ENCODE data around the gene ENGASE.

ENGASE gene

GRCh38 chr17:79113699-79114457 is 39.3 kb downstream of the ENGASE start:
- no peak for DNase-seq (ENCODE audit: low read depth in 1 of 2, low spot score in 1 of 2)

- no peak for DNase-seq (ENCODE audit: low read depth in 1 of 2, low spot score in 1 of 2)
These were observed 40.1 kb downstream of the ENGASE start for GRCh38 chr17:79114458-79115301.

- DNase-seq (ENCODE audit: low read depth in 1 of 2, low spot score in 1 of 2), result no peak
These were observed 40.9 kb downstream of the ENGASE start for GRCh38 chr17:79115487-79115886.

GRCh38 chr17:79116575-79117368 is 42.1 kb downstream of the ENGASE start:
- no peak for DNase-seq (ENCODE audit: low read depth in 1 of 2, low spot score in 1 of 2)

GRCh38 chr17:79117905-79118487 is 43.4 kb downstream of the ENGASE start:
- no peak for DNase-seq (ENCODE audit: low read depth in 1 of 2, low spot score in 1 of 2)

GRCh38 chr17:79118924-79119323 is 44.3 kb downstream of the ENGASE start:
- DNase-seq (ENCODE audit: low read depth in 1 of 2, low spot score in 1 of 2), result no peak

- no peak for DNase-seq (ENCODE audit: low read depth in 1 of 2, low spot score in 1 of 2)
These were observed 45.6 kb downstream of the ENGASE start for GRCh38 chr17:79120259-79120658.

GRCh38 chr17:79123988-79124387 is 49.4 kb downstream of the ENGASE start:
- DNase-seq (ENCODE audit: low read depth in 1 of 2, low spot score in 1 of 2), result no peak

GRCh38 chr17:79124513-79125209 is 50.0 kb downstream of the ENGASE start:
- no peak for DNase-seq (ENCODE audit: low read depth in 1 of 2, low spot score in 1 of 2)

- no peak for DNase-seq (ENCODE audit: low read depth in 1 of 2, low spot score in 1 of 2)
These were observed 50.9 kb downstream of the ENGASE start for GRCh38 chr17:79125503-79125902.

GRCh38 chr17:79126139-79126538 is 51.5 kb downstream of the ENGASE start:
- DNase-seq (ENCODE audit: low read depth in 1 of 2, low spot score in 1 of 2), result no peak

- no peak for DNase-seq (ENCODE audit: low read depth in 1 of 2, low spot score in 1 of 2)
These were observed 53.0 kb downstream of the ENGASE start for GRCh38 chr17:79127534-79128135.

- no peak for DNase-seq (ENCODE audit: low read depth in 1 of 2, low spot score in 1 of 2)
These were observed 54.9 kb downstream of the ENGASE start for GRCh38 chr17:79129523-79129922.

- DNase-seq (ENCODE audit: low read depth in 1 of 2, low spot score in 1 of 2), result no peak
These were observed 56.1 kb downstream of the ENGASE start for GRCh38 chr17:79130536-79131273.

- DNase-seq (ENCODE audit: low read depth in 1 of 2, low spot score in 1 of 2), result no peak
These were observed 56.6 kb downstream of the ENGASE start for GRCh38 chr17:79131274-79131635.

GRCh38 chr17:79131701-79132100 is 57.1 kb downstream of the ENGASE start:
- DNase-seq (ENCODE audit: low read depth in 1 of 2, low spot score in 1 of 2), result no peak

- no peak for DNase-seq (ENCODE audit: low read depth in 1 of 2, low spot score in 1 of 2)
These were observed 57.8 kb downstream of the ENGASE start for GRCh38 chr17:79132271-79133064.

GRCh38 chr17:79133214-79133613 is 58.6 kb downstream of the ENGASE start:
- DNase-seq (ENCODE audit: low read depth in 1 of 2, low spot score in 1 of 2), result no peak

- DNase-seq (ENCODE audit: low read depth in 1 of 2, low spot score in 1 of 2), result no peak
These were observed 59.4 kb downstream of the ENGASE start for GRCh38 chr17:79133985-79134384.

Measured in activated CD4-positive, alpha-beta T cell treated with anti-CD3 and anti-CD28 coated beads, Interleukin-2, amount 50 U/mL, for 24 hours (primary cell).